Tibial artery (tissue), 4 donors: ENCODE measurements around the gene GTF2F2.

Source experiments
- DNase-seq, 2 donors: peaks; one replicate each; pipeline ENCODE4 v3.0.0-alpha.2; 2019
- H3K27ac ChIP-seq, 2 donors: fragments of 200-600 bp; sonication (generic) in 1 of 2; 1 replicate in 1 of 2; 2 replicates in 1 of 2; pipeline ENCODE4 v1.5.1; 2018 to 2019; ENCODE audit warnings: mild to moderate bottlenecking in 1 of 2
- H3K27me3 ChIP-seq, 2 donors: fragments of 200-600 bp; sonication (generic) in 1 of 2; one replicate each; pipeline versions ENCODE4 v1.5.1 to v1.6.0; 2016 to 2019
- H3K36me3 ChIP-seq, 3 donors: fragments of 200-600 bp; sonication (generic) in 2 of 3; one replicate each; pipeline ENCODE4 v1.5.1; 2016 to 2019; ENCODE audit warnings: mild to moderate bottlenecking in 2 of 3
- H3K4me1 ChIP-seq, 4 donors: fragments of 200-600 bp; sonication (generic) in 2 of 4; 1 replicate in 3 of 4; 2 replicates in 1 of 4; pipeline ENCODE4 v1.5.1; 2016 to 2019
- H3K4me3 ChIP-seq, 2 donors: fragments of 200-600 bp; sonication (generic) in 1 of 2; 1 replicate in 1 of 2; 2 replicates in 1 of 2; pipeline ENCODE4 v1.5.1; 2018 to 2019; ENCODE audit warnings: mild to moderate bottlenecking in 2 of 2
- H3K9me3 ChIP-seq, 3 donors: fragments of 200-600 bp; sonication (generic) in 1 of 3; one replicate each; pipeline ENCODE4 v1.5.1; 2016 to 2019
- CTCF ChIP-seq, 2 experiments: fragments of 200-600 bp in 1 of 2; fragments of 450-650 bp in 1 of 2; IDR thresholded peaks; one replicate each; pipeline ENCODE4 v1.5.1; 2017 to 2019; ENCODE audit warnings: antibody characterized with exemption in 2 of 2, mild to moderate bottlenecking in 1 of 2, moderate library complexity in 1 of 2
- intact Hi-C: fragments of 100-400 bp; cut with DNase I; formaldehyde crosslinking; loops from one replicate; pipeline ENCODE4 v1.15.0; 2023; ENCODE audit warnings: low total_unique reads

The GTF2F2 gene

GRCh38 chr13:45219938-45220375 lies 99.6 kb downstream of the GTF2F2 start:
- H3K9me3 ChIP-seq, result no peaks in the 10 kb centered on the region
- H3K4me3 ChIP-seq, result no peak overlapping the region
- TF ChIP-seq CTCF (IDR thresholded peaks at IDR 0.05), result no peak
- intact Hi-C loops, result no loop called here
- no peaks in the 10 kb centered on the region for H3K27me3 ChIP-seq
- DNase-seq, result no peak
- H3K27ac ChIP-seq, result no peak overlapping the region
- H3K36me3 ChIP-seq, result no peaks in the 10 kb centered on the region
- no peaks in the 10 kb centered on the region for H3K4me1 ChIP-seq

GRCh38 chr13:45220403-45220802 lies 100.1 kb downstream of the GTF2F2 start:
- TF ChIP-seq CTCF (IDR thresholded peaks at IDR 0.05), result no peak
- DNase-seq, result no peak
- H3K27me3 ChIP-seq, result no peaks in the 10 kb centered on the region
- no peaks in the 10 kb centered on the region for H3K4me1 ChIP-seq
- no peak overlapping the region for H3K4me3 ChIP-seq
- H3K27ac ChIP-seq, result no peak overlapping the region
- intact Hi-C loops, result no loop called here
- no peaks in the 10 kb centered on the region for H3K9me3 ChIP-seq
- no peaks in the 10 kb centered on the region for H3K36me3 ChIP-seq

GRCh38 chr13:45222516-45222915 lies 102.2 kb downstream of the GTF2F2 start:
- Histone ChIP-seq H3K27me3 (no peaks in the 10 kb centered on the region), H3K36me3 (no peaks in the 10 kb centered on the region), H3K27ac (no peak overlapping the region), H3K4me3 (no peak overlapping the region), H3K4me1 (no peaks in the 10 kb centered on the region), H3K9me3 (no peaks in the 10 kb centered on the region)
- intact Hi-C loops, result no loop called here
- no peak for TF ChIP-seq CTCF (IDR thresholded peaks at IDR 0.05)
- DNase-seq, result no peak

GRCh38 chr13:45222919-45223318 lies 102.6 kb downstream of the GTF2F2 start:
- intact Hi-C loops, result no loop called here
- no peaks in the 10 kb centered on the region for H3K4me1 ChIP-seq
- H3K27me3 ChIP-seq, result no peaks in the 10 kb centered on the region

GRCh38 chr13:45224176-45224575 lies 103.9 kb downstream of the GTF2F2 start:
- Histone ChIP-seq H3K27ac (no peak overlapping the region), H3K27me3 (no peaks in the 10 kb centered on the region), H3K9me3 (no peaks in the 10 kb centered on the region), H3K36me3 (no peaks in the 10 kb centered on the region), H3K4me1 (no peaks in the 10 kb centered on the region), H3K4me3 (no peak overlapping the region)
- intact Hi-C loops, result no loop called here
- no peak for TF ChIP-seq CTCF (IDR thresholded peaks at IDR 0.05)
- DNase-seq, result no peak

More at GRCh38 chr13:45222919-45223318, 102.6 kb downstream of the GTF2F2 start:
- TF ChIP-seq CTCF (IDR thresholded peaks at IDR 0.05), result no peak
- Histone ChIP-seq H3K4me3 (no peak overlapping the region), H3K36me3 (no peaks in the 10 kb centered on the region), H3K9me3 (no peaks in the 10 kb centered on the region), H3K27ac (no peak overlapping the region)
- no peak for DNase-seq

- no peak for DNase-seq
- TF ChIP-seq CTCF (IDR thresholded peaks at IDR 0.05), result no peak
- Histone ChIP-seq H3K4me1 (no peaks in the 10 kb centered on the region), H3K27me3 (no peaks in the 10 kb centered on the region), H3K36me3 (no peaks in the 10 kb centered on the region), H3K9me3 (no peaks in the 10 kb centered on the region), H3K27ac (no peak overlapping the region), H3K4me3 (no peak overlapping the region)
- intact Hi-C loops, result no loop called here
Observed at GRCh38 chr13:45225370-45225769, 105.1 kb downstream of the GTF2F2 start.
